Dendritic cell treated with granulocyte-macrophage colony-stimulating factor and Interleukin-4, amounts not matched to agents 40 ng/mL and 50 ng/mL, for 4 days (primary cell): Measurements from ENCODE around the gene ALDH3A1.
"Not testable (repeated sequence)": the region's sequence is repeated elsewhere in the genome, so short reads cannot be mapped to it uniquely, and the experiment has no call there.

Source experiments
- H3K27ac Mint-ChIP-seq: one replicate; pipeline ENCODE4 v1.8.0; 2022; ENCODE audit warnings: mild to moderate bottlenecking, mixed read lengths
- H3K27me3 Mint-ChIP-seq: one replicate; pipeline ENCODE4 v1.8.0; 2022; ENCODE audit warnings: mild to moderate bottlenecking, mixed read lengths
- H3K36me3 Mint-ChIP-seq: one replicate; pipeline ENCODE4 v1.8.0; 2022; ENCODE audit warnings: low read depth, mixed read lengths
- H3K4me1 Mint-ChIP-seq: one replicate; pipeline ENCODE4 v1.8.0; 2022; ENCODE audit warnings: low read depth, mixed read lengths
- H3K4me3 Mint-ChIP-seq: one replicate; pipeline ENCODE4 v1.8.0; 2022; ENCODE audit warnings: mild to moderate bottlenecking, moderate library complexity, mixed read lengths
- H3K9me3 Mint-ChIP-seq: one replicate; pipeline ENCODE4 v1.8.0; 2022; ENCODE audit warnings: mixed read lengths
- intact Hi-C: fragments of 100-400 bp; cut with micrococcal nuclease; formaldehyde crosslinking; loops from one replicate; pipeline ENCODE4 v1.15.0; 2022

ALDH3A1 gene

GRCh38 chr17:19768046-19768782 is 20.1 kb upstream of the ALDH3A1 start:
- Mint-ChIP-seq H3K27ac (peak overlapping the region; percentile 9), H3K9me3 (no peaks in the 10 kb centered on the region), H3K4me1 (peaks cover 5% of the 10 kb centered on the region), H3K27me3 (peaks cover 7% of the 10 kb centered on the region), H3K4me3 (no peak overlapping the region), H3K36me3 (peaks cover 33% of the 10 kb centered on the region)
- intact Hi-C loops: no loop called here

GRCh38 chr17:19766421-19767270 is 18.5 kb upstream of the ALDH3A1 start:
- H3K4me3 Mint-ChIP-seq: no peak overlapping the region
- intact Hi-C loops: loop anchor here (1.0 kb wide), 2 partner anchors 252 to 403 kb away; no protein-coding TSS in a partner anchor
- peaks cover 13% of the 10 kb centered on the region for H3K27me3 Mint-ChIP-seq
- H3K4me1 Mint-ChIP-seq: peaks cover 18% of the 10 kb centered on the region
- no peak overlapping the region for H3K27ac Mint-ChIP-seq
- no peaks in the 10 kb centered on the region for H3K9me3 Mint-ChIP-seq
- peaks cover 18% of the 10 kb centered on the region for H3K36me3 Mint-ChIP-seq

- Mint-ChIP-seq H3K36me3 (peaks cover 11% of the 10 kb centered on the region), H3K9me3 (no peaks in the 10 kb centered on the region), H3K27ac (no peak overlapping the region), H3K27me3 (peaks cover 13% of the 10 kb centered on the region), H3K4me1 (peaks cover 22% of the 10 kb centered on the region), H3K4me3 (no peak overlapping the region)
- intact Hi-C loops: loop anchor here (1.0 kb wide), 2 partner anchors 252 to 403 kb away; no protein-coding TSS in a partner anchor
Observed at GRCh38 chr17:19766016-19766415, 17.9 kb upstream of the ALDH3A1 start.

GRCh38 chr17:19763991-19764390 is 15.9 kb upstream of the ALDH3A1 start:
- Mint-ChIP-seq H3K27me3 (peaks cover 21% of the 10 kb centered on the region), H3K4me1 (peaks cover 40% of the 10 kb centered on the region)
- not testable (repeated sequence) for H3K27ac Mint-ChIP-seq, H3K9me3 Mint-ChIP-seq, H3K4me3 Mint-ChIP-seq, H3K36me3 Mint-ChIP-seq
- intact Hi-C loops: loop anchor here (2.0 kb wide), 1 partner anchor 115 kb away; the partner anchor contains the start of gene ALDH3A2

GRCh38 chr17:19763416-19763815 is 15.3 kb upstream of the ALDH3A1 start:
- Mint-ChIP-seq H3K36me3 (no peaks in the 10 kb centered on the region), H3K4me3 (no peak overlapping the region), H3K27ac (no peak overlapping the region), H3K9me3 (no peaks in the 10 kb centered on the region), H3K27me3 (peaks cover 23% of the 10 kb centered on the region), H3K4me1 (peaks cover 45% of the 10 kb centered on the region)
- intact Hi-C loops: loop anchor here (2.0 kb wide), 1 partner anchor 115 kb away; the partner anchor contains the start of gene ALDH3A2

GRCh38 chr17:19762515-19762961 is 14.4 kb upstream of the ALDH3A1 start:
- intact Hi-C loops: loop anchor here (2.0 kb wide), 1 partner anchor 114 kb away; the partner anchor contains the start of gene ALDH3A2
- Mint-ChIP-seq H3K4me3 (no peak overlapping the region), H3K4me1 (peaks cover 48% of the 10 kb centered on the region), H3K27me3 (peaks cover 23% of the 10 kb centered on the region), H3K27ac (no peak overlapping the region), H3K9me3 (no peaks in the 10 kb centered on the region), H3K36me3 (no peaks in the 10 kb centered on the region)

- peaks cover 18% of the 10 kb centered on the region for H3K27me3 Mint-ChIP-seq
- H3K4me1 Mint-ChIP-seq: peaks cover 56% of the 10 kb centered on the region
- H3K27ac Mint-ChIP-seq: peak overlapping the region; percentile 75
- no peaks in the 10 kb centered on the region for H3K36me3 Mint-ChIP-seq
- intact Hi-C loops: no loop called here
- no peaks in the 10 kb centered on the region for H3K9me3 Mint-ChIP-seq
- no peak overlapping the region for H3K4me3 Mint-ChIP-seq
Observed at GRCh38 chr17:19760746-19761145, 12.6 kb upstream of the ALDH3A1 start.

GRCh38 chr17:19759568-19760549 is 11.8 kb upstream of the ALDH3A1 start:
- no peaks in the 10 kb centered on the region for H3K36me3 Mint-ChIP-seq
- no peak overlapping the region for H3K4me3 Mint-ChIP-seq
- peaks cover 18% of the 10 kb centered on the region for H3K27me3 Mint-ChIP-seq
- intact Hi-C loops: no loop called here
- H3K27ac Mint-ChIP-seq: peak overlapping the region; percentile 75
- H3K4me1 Mint-ChIP-seq: peaks cover 64% of the 10 kb centered on the region
- H3K9me3 Mint-ChIP-seq: no peaks in the 10 kb centered on the region

GRCh38 chr17:19757536-19758180 is 9.6 kb upstream of the ALDH3A1 start:
- Mint-ChIP-seq H3K36me3 (no peaks in the 10 kb centered on the region), H3K4me3 (no peak overlapping the region), H3K27me3 (peaks cover 16% of the 10 kb centered on the region), H3K27ac (no peak overlapping the region), H3K9me3 (no peaks in the 10 kb centered on the region), H3K4me1 (peaks cover 78% of the 10 kb centered on the region)
- intact Hi-C loops: no loop called here

GRCh38 chr17:19756546-19756945 is 8.4 kb upstream of the ALDH3A1 start:
- Mint-ChIP-seq H3K9me3 (no peaks in the 10 kb centered on the region), H3K27ac (peak overlapping the region; percentile 56), H3K27me3 (peaks cover 10% of the 10 kb centered on the region), H3K4me1 (peaks cover 79% of the 10 kb centered on the region), H3K36me3 (no peaks in the 10 kb centered on the region), H3K4me3 (no peak overlapping the region)
- intact Hi-C loops: no loop called here

- Mint-ChIP-seq H3K4me1 (peaks cover 78% of the 10 kb centered on the region), H3K9me3 (no peaks in the 10 kb centered on the region), H3K27me3 (peaks cover 10% of the 10 kb centered on the region), H3K4me3 (no peak overlapping the region), H3K27ac (peak overlapping the region; percentile 56), H3K36me3 (no peaks in the 10 kb centered on the region)
- intact Hi-C loops: no loop called here
Observed at GRCh38 chr17:19755821-19756510, 7.9 kb upstream of the ALDH3A1 start.

- peaks cover 77% of the 10 kb centered on the region for H3K4me1 Mint-ChIP-seq
- H3K27me3 Mint-ChIP-seq: peaks cover 10% of the 10 kb centered on the region
- H3K36me3 Mint-ChIP-seq: no peaks in the 10 kb centered on the region
- intact Hi-C loops: no loop called here
- no peak overlapping the region for H3K4me3 Mint-ChIP-seq
- no peaks in the 10 kb centered on the region for H3K9me3 Mint-ChIP-seq
- peak overlapping the region; percentile 56 for H3K27ac Mint-ChIP-seq
Observed at GRCh38 chr17:19755392-19755791, 7.3 kb upstream of the ALDH3A1 start.
